ENCODE data around the gene NRP2. TPM values are rescaled to one million over a fixed set of nuclear protein-coding genes. Genes with fewer than 3 reads are reported as not detected.

NRP2 gene
- total RNA-seq, 2 experiments from 2014 or later = 7.1 to 8.1 TPM

- Mint-ChIP-seq H3K4me1 (peaks cover 3% of the 10 kb centered on the region), H3K36me3 (ENCODE audit: low read depth) (no peaks in the 10 kb centered on the region), H3K27me3 (peaks cover 23% of the 10 kb centered on the region), H3K9me3 (no peaks in the 10 kb centered on the region), H3K4me3 (no peak overlapping the region), H3K27ac (no peak overlapping the region)
- POLR2A ChIA-PET = no interaction called here
- CTCF ChIA-PET = no interaction called here
- peak; percentile 68 for DNase-seq
Observed at GRCh38 chr2:205766779-205767359, 84.6 kb downstream of the NRP2 start.

DNA sequence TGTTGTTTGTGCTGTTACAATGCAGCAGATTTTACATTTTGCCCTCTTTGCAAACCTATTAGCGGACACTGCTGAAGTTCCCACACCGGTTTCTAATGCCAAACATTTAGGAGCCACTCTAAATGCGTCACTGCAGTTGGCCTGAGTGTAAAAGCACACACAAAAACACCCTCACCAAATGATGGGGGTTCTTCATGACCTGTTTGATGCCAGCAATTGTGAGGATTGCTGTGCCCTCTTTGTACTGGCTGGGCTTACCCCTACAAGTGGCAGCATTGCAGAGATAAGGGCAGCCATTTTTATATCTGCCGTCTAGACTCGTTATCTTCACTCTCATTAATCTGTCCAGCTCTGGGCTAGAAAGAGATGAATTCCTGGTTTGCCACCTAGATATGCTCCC lies 85.3 kb downstream of the NRP2 start:
- Mint-ChIP-seq H3K36me3 (ENCODE audit: low read depth) (no peaks in the 10 kb centered on the region), H3K4me1 (peaks cover 3% of the 10 kb centered on the region), H3K4me3 (no peak overlapping the region), H3K27ac (no peak overlapping the region), H3K27me3 (peaks cover 22% of the 10 kb centered on the region), H3K9me3 (no peaks in the 10 kb centered on the region)
- no peak for DNase-seq
- ChIA-PET CTCF (no interaction called here), POLR2A (no interaction called here)

GRCh38 chr2:205768341-205768740 lies 86.0 kb downstream of the NRP2 start:
- no peak for DNase-seq
- peaks cover 3% of the 10 kb centered on the region for H3K4me1 Mint-ChIP-seq
- ChIA-PET CTCF (no interaction called here), POLR2A (no interaction called here)
- H3K4me3 Mint-ChIP-seq = no peak overlapping the region
- H3K9me3 Mint-ChIP-seq = no peaks in the 10 kb centered on the region
- peaks cover 26% of the 10 kb centered on the region for H3K27me3 Mint-ChIP-seq
- H3K27ac Mint-ChIP-seq = no peak overlapping the region
- H3K36me3 Mint-ChIP-seq (ENCODE audit: low read depth) = no peaks in the 10 kb centered on the region

- Mint-ChIP-seq H3K4me3 (no peak overlapping the region), H3K27ac (no peak overlapping the region), H3K9me3 (no peaks in the 10 kb centered on the region), H3K27me3 (peaks cover 28% of the 10 kb centered on the region), H3K4me1 (peaks cover 3% of the 10 kb centered on the region), H3K36me3 (ENCODE audit: low read depth) (no peaks in the 10 kb centered on the region)
- no peak for DNase-seq
- ChIA-PET CTCF (no interaction called here), POLR2A (no interaction called here)
Observed at GRCh38 chr2:205768815-205769494, 86.7 kb downstream of the NRP2 start.

DNA sequence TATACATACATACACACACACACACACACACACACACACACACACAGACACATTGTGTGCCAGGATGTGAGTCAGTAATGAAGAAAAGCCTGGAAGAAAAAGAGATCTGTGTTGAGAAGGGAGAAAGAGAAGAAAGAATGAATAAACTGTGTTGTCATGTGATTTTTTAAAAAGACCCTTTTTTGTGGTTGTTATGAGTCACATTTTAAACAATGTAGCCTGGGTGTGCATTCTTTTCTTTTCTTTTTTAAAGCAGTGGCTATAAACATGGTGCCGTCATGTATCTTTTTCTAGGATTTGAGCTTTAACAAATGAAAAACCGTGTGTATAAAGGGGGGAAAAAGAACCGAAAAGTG lies 87.2 kb downstream of the NRP2 start:
- ChIA-PET POLR2A (no interaction called here), CTCF (interaction anchor here (0.7 kb wide), 1 partner anchor 48 kb away, joined by 3 read pairs; no protein-coding TSS in a partner anchor)
- Mint-ChIP-seq H3K27me3 (peaks cover 27% of the 10 kb centered on the region), H3K4me1 (peaks cover 3% of the 10 kb centered on the region), H3K27ac (no peak overlapping the region), H3K4me3 (no peak overlapping the region), H3K36me3 (ENCODE audit: low read depth) (no peaks in the 10 kb centered on the region), H3K9me3 (no peaks in the 10 kb centered on the region)
- no peak for DNase-seq

- Mint-ChIP-seq H3K9me3 (no peaks in the 10 kb centered on the region), H3K4me1 (peaks cover 3% of the 10 kb centered on the region), H3K27me3 (peaks cover 27% of the 10 kb centered on the region), H3K36me3 (ENCODE audit: low read depth) (no peaks in the 10 kb centered on the region), H3K4me3 (no peak overlapping the region), H3K27ac (no peak overlapping the region)
- ChIA-PET CTCF (interaction anchor here (0.7 kb wide), 1 partner anchor 48 kb away, joined by 3 read pairs; no protein-coding TSS in a partner anchor), POLR2A (no interaction called here)
- no peak for DNase-seq
Observed at GRCh38 chr2:205769879-205770278, 87.6 kb downstream of the NRP2 start.

GRCh38 chr2:205770577-205770976 lies 88.3 kb downstream of the NRP2 start:
- H3K27me3 Mint-ChIP-seq = peaks cover 23% of the 10 kb centered on the region
- no peak overlapping the region for H3K4me3 Mint-ChIP-seq
- CTCF ChIA-PET = no interaction called here
- H3K36me3 Mint-ChIP-seq (ENCODE audit: low read depth) = no peaks in the 10 kb centered on the region
- H3K27ac Mint-ChIP-seq = no peak overlapping the region
- POLR2A ChIA-PET = no interaction called here
- no peak for DNase-seq
- H3K9me3 Mint-ChIP-seq = no peaks in the 10 kb centered on the region
- H3K4me1 Mint-ChIP-seq = peaks cover 3% of the 10 kb centered on the region

DNA sequence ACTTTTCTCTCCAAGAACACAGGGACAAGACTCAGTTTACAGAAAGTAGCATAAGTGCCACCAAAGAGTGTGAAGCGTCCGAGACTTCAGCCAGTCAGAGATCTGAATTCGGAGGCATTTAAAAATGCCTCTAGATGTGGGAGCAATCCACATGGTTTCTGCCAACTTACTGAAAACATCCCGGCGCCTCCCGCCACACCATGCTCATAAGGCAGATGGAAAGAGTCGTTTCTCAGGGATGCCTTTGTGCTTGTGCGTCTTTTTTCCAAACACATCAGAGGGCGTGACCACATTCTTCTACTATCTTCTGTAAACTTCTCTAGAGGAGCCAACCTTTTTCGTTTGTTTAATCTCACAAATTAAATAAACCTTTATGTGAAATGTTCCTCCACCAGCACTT lies 88.7 kb downstream of the NRP2 start:
- Mint-ChIP-seq H3K36me3 (ENCODE audit: low read depth) (no peaks in the 10 kb centered on the region), H3K4me1 (peaks cover 3% of the 10 kb centered on the region), H3K27ac (no peak overlapping the region), H3K27me3 (peaks cover 23% of the 10 kb centered on the region), H3K4me3 (no peak overlapping the region), H3K9me3 (no peaks in the 10 kb centered on the region)
- POLR2A ChIA-PET = no interaction called here
- CTCF ChIA-PET = no interaction called here
- no peak for DNase-seq

DNA sequence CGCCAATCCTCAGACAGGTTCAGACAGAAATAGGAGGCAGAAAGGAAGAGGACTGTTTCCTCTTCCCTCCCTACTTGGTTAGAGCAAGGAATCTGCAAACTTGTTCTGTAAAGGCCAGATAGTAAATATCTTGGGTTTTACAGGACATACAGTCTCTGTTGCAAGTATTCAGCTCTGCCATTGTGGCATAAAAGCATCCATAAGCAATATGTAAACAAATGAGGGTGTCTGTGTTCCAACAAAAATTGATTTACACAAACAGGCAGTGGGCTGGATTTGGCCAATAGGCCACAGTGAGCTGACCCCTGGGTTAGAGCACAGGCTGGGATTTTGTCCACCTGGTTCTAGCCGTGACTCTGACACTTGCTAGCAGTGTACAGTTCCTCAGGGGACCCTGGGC lies 89.4 kb downstream of the NRP2 start:
- ChIA-PET POLR2A (no interaction called here), CTCF (no interaction called here)
- no peaks in the 10 kb centered on the region for H3K9me3 Mint-ChIP-seq
- no peak overlapping the region for H3K27ac Mint-ChIP-seq
- no peak for DNase-seq
- peaks cover 23% of the 10 kb centered on the region for H3K27me3 Mint-ChIP-seq
- no peak overlapping the region for H3K4me3 Mint-ChIP-seq
- H3K36me3 Mint-ChIP-seq (ENCODE audit: low read depth) = no peaks in the 10 kb centered on the region
- H3K4me1 Mint-ChIP-seq = peaks cover 3% of the 10 kb centered on the region

GRCh38 chr2:205772983-205773382 lies 90.7 kb downstream of the NRP2 start:
- Mint-ChIP-seq H3K9me3 (no peaks in the 10 kb centered on the region), H3K27me3 (peaks cover 23% of the 10 kb centered on the region), H3K36me3 (ENCODE audit: low read depth) (no peaks in the 10 kb centered on the region), H3K4me3 (no peak overlapping the region), H3K4me1 (peaks cover 3% of the 10 kb centered on the region), H3K27ac (no peak overlapping the region)
- POLR2A ChIA-PET = no interaction called here
- no peak for DNase-seq
- CTCF ChIA-PET = no interaction called here

DNA sequence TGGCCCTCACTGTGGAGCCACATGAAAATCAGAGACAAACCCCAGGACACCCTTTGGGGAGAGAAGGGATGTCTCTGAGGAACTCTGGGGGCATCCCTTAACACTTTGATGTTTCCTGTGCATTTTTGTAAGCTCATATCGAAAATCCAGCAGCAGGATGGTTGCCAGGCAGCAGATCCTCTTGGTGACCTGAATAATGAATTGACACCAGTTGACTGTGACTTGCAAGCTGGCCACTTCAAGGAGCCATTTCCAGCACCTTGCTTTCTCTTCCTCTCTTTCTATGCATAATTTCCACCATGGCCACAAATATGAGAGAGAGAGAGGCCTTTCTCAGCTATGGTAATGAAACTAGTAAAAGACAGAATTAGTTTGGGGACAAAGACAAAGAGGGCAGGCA lies 91.7 kb downstream of the NRP2 start:
- Mint-ChIP-seq H3K27ac (no peak overlapping the region), H3K36me3 (ENCODE audit: low read depth) (no peaks in the 10 kb centered on the region)

DNA sequence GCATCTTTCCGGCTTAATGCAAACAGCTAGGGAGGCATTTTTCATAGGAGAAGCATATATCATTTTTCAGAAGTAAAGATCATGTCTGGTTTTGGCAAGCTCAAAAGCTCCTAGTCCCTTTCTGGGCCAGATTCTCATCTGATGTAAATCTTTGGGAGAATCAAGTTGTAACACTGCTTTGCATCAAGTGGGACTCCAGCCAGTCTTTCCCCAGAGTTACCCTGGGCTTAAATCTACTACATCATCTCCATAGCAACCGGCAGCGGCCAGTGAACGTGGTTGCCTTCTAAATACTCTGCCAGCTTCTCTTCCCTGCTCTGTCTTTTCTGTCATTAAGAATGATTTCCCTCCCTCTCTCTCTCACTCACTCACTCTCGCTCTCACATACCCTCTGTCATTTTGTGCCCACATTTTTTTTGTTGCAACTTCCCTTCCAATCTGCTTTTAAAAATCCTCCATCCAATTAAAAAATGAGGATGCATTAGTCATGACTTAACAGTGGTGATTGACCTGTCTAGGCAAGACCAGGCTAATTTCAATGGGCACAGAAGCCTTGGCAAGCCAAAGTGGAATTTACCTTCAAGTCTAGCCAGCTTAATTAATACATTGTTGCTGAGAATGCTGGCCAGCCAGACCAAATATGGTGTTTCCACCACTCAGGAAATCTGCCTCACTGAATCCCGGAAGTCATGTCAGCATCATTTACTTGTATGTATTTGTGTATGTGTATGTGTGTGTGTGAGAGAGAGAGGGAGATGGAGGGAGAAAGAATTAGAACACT lies 93.0 kb downstream of the NRP2 start:
- Mint-ChIP-seq H3K4me1 (peaks cover under 1% of the 10 kb centered on the region), H3K27me3 (peaks cover 26% of the 10 kb centered on the region), H3K4me3 (no peak overlapping the region), H3K9me3 (no peaks in the 10 kb centered on the region), H3K27ac (no peak overlapping the region), H3K36me3 (ENCODE audit: low read depth) (no peaks in the 10 kb centered on the region)
- ChIA-PET CTCF (interaction anchor here (0.8 to 1.4 kb wide), 3 partner anchors 9 to 31 kb away, joined by 3 to 4 read pairs (median 3); no protein-coding TSS in a partner anchor), POLR2A (no interaction called here)
- DNase-seq = no peak

More for the DNA sequence above, 91.7 kb downstream of the NRP2 start:
- no peak for DNase-seq
- peaks cover 30% of the 10 kb centered on the region for H3K27me3 Mint-ChIP-seq
- ChIA-PET POLR2A (no interaction called here), CTCF (interaction anchor here (1.4 kb wide), 2 partner anchors 11 to 29 kb away, joined by 3 to 4 read pairs; no protein-coding TSS in a partner anchor)
- H3K4me1 Mint-ChIP-seq = peaks cover 3% of the 10 kb centered on the region
- no peaks in the 10 kb centered on the region for H3K9me3 Mint-ChIP-seq
- H3K4me3 Mint-ChIP-seq = no peak overlapping the region

- peaks cover 7% of the 10 kb centered on the region for H3K4me1 Mint-ChIP-seq
- H3K9me3 Mint-ChIP-seq = no peaks in the 10 kb centered on the region
- no peak overlapping the region for H3K27ac Mint-ChIP-seq
- DNase-seq = peak; percentile 45
- peaks cover 23% of the 10 kb centered on the region for H3K27me3 Mint-ChIP-seq
- H3K36me3 Mint-ChIP-seq (ENCODE audit: low read depth) = no peaks in the 10 kb centered on the region
- H3K4me3 Mint-ChIP-seq = no peak overlapping the region
- ChIA-PET CTCF (interaction anchor here (0.8 to 1.3 kb wide), 2 partner anchors 20 to 110 kb away, joined by 3 read pairs; no protein-coding TSS in a partner anchor), POLR2A (no interaction called here)
Observed at GRCh38 chr2:205776139-205776538, 93.8 kb downstream of the NRP2 start.

All from activated CD4-positive, alpha-beta T cell treated with anti-CD3 and anti-CD28 coated beads, Interleukin-2, amount 10 ng/mL, durations not matched to agents 7 days and 5 days (primary cell).